Activated gamma-delta T cell (primary cell): ENCODE results near the gene ZNF765.
"Not testable (repeated sequence)": the region's sequence is repeated elsewhere in the genome, so short reads cannot be mapped to it uniquely, and the experiment has no call there.

Experiments
- DNase-seq: peaks from one replicate; lab custom pipeline; 2025; lab: John Stamatoyannopoulos, UW

The ZNF765 gene

DNA sequence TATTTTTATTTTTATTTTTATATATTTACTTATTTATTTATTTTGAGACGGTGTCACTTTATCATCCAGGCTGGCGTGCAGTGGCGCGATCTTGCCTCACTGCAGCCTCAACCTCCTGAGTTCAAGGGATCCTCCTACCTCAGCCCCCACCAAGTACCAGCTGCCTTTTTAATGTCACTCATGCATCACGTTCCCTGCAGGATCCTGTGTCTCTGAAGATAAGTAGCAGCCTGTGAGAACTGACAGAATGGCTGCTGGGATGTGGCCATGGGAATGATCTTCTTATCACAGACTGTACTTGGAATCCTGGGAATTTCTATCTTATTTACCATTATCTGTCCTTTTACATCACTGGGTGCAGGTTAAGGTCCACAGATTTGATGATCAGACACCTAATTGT, 27.6 kb downstream of the ZNF765 start:
- no peak for DNase-seq

DNA sequence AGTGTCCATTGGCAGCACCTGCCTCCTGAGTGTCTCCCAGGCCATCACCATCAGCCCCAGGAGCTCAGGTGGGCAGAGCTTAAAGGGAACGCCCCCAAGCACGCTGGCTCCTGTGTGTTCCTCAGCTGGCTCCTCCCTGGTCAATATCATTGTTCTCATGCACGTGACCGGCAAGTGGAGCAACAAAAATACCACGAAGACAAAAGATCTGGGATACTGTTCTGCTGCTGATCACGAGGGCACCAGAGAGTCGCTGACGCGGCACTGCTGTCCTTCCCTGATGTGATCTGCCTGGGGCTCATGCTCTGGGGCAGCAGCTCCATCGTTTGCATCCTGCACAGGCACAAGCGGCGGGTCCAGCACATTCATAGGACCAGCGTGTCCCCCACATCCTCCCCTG, 28.1 kb downstream of the ZNF765 start:
- DNase-seq: not testable (repeated sequence)

DNA sequence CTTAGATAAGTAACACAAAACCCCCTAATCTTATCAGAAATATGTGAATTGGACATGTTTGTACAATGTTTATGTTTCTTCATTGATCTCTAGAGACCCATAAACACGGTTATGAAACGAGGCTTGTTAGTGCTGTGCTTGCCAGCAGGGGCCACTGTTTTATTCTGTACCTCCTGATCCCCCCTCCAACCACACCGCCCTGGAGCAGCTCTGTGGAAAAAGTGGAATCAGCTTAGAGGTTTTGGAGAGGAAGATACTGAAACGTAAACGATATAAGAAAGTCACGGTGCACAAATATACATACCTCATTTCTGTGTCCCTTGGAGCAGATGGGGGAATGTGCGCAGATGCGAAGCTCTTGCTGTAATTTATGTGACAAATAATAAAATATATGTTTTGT, 28.7 kb downstream of the ZNF765 start:
- not testable (repeated sequence) for DNase-seq

DNA sequence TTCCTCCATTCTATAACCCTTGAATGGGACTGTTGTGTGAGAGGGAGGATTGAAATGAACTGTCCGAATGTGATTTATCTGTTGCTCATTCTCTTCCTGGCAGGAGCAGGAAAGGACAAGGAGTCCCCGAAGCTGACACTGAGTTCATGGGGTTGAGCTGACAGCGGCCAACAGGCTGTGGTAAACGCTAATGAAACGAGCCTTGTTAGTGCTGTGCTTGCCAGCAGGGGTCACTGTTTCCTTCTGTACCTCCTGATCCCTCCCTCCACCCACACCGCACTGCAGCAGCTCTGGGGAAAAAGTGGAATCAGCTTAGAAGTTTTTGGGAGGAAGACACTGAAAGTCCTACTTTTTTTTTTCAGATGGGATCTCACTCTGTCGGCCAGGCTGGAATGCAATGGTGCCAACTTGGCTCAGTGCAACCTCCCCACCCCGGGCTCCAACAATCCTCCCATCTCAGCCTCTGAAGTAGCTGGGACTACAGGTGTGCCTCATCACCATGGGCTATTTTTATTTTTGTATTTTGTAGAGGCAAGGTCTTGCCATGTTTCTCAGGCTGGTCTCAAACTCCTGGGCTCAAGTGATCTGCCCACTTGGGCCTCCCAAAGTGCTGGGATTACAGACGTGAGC, 30.1 kb downstream of the ZNF765 start:
- DNase-seq: no peak

DNA sequence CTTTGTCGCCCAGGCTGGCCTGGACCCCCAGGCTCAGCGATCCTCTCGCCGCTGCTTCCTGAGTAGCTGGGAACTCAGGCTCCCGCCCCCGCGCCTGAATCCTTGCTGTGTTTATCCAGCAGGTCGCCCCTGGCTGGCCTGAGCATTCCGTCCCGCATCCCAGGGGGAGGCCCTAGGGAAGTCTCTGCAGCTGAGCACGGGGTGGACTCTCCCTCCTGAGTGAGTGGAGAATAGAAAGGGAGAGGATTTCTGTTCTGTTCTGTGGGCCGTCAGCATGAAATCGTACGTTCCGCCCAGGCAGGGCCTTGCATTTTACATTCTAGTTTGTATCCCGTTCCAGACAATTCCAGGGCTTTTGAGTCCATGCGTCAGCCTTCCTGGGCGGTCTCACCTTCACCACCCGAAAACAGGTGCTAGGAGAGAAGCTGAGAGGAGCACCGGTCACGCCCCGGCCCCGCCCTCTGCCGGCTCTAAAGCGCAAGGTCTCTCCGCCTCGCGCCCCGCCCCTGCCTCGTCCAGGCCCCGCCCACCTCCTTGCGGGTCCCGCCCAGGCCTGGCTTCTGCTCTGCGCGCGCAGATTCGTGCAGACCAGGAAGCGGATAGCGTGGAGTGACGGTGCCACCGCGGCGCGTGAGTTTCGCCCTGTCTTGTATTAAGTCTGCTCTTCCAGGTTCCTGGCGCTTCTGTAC, 36.6 kb downstream of the ZNF765 start, which contains the start of gene ZNF761:
Gene ZNF761 (plus strand): TSS at position 586 of the 689 bp plus-strand sequence. CDS start 15,285 bp downstream, outside the sequence.
- DNase-seq: peak; percentile 94

DNA sequence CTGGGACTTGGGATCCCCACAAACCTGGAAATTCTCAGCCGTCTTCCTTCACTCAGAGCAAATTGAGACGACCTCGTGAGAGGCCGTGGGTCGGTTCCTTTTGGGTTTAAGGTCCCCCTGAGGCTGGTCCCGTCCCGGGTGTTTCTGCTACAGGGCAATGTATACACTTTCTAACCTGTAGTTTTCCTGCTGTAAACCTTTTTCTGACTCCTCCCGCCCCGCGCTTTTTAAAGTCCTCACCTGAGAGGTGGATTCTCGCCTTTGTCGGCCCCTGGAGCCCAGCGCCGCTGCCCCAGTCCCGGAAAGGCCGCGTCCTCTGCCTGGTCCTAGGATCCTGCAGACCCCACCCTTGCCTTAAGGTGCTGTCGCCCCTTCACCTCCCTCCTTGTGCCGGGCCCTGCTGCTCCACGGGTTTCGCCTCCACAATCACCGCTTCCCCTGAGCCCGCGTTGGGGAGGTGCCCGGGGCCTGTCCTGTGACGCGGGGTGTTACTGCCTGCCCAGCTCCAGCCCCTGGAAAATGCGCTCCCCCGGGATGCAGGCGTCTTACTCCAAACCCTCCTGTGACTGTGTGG, 37.2 kb downstream of the ZNF765 start:
- DNase-seq: peak; percentile 9

DNA sequence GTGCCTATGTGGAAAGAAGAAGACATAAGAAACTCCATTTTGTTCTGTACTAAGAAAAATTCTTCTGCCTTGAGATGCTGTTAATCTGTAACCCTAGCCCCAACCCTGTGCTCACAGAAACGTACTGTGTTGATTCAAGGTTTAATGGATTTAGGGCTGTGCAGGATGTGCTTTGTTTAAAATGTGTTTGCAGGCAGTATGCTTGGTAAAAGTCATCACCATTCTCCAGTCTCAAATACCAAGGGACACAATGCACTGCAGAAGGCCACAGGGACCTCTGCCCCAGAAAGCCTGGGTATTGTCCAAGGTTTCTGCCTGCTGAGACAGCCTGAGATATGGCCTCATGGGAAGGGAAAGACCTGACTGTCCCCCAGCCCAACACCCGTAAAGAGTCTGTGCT, 48.9 kb downstream of the ZNF765 start:
- not testable (repeated sequence) for DNase-seq

DNA sequence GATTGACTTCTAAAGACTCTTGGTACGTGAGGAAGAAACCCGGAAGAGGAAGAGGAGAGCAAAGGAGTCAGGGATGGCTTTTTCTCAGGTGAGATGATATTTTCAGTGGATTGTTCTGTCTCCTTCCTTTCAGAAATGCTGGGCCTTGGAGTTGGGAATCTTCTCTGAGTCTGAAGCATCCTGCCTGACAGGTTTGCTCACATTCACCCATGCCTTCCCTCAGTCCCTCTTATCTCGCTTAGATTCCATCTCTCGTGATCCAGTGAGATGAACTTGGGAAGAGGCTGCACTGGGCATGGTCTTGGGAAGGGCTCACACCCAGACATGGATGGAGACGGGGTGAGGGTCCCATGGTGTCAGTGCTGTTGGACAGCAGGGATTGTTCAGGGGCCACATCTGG, 52.2 kb downstream of the ZNF765 start:
- DNase-seq: not testable (repeated sequence)

DNA sequence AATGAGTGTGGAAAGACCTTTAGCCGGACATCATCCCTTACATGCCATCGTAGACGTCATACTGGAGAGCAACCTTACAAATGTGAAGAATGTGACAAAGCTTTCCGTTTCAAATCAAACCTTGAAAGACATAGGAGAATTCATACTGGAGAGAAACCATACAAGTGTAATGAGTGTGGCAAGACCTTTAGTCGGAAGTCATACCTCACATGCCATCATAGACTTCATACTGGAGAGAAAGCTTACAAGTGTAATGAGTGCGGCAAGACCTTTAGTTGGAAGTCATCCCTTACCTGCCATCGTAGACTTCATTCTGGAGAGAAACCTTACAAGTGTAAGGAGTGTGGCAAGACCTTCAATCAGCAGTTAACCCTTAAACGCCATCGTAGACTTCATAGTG, 60.9 kb downstream of the ZNF765 start:
- no peak for DNase-seq

DNA sequence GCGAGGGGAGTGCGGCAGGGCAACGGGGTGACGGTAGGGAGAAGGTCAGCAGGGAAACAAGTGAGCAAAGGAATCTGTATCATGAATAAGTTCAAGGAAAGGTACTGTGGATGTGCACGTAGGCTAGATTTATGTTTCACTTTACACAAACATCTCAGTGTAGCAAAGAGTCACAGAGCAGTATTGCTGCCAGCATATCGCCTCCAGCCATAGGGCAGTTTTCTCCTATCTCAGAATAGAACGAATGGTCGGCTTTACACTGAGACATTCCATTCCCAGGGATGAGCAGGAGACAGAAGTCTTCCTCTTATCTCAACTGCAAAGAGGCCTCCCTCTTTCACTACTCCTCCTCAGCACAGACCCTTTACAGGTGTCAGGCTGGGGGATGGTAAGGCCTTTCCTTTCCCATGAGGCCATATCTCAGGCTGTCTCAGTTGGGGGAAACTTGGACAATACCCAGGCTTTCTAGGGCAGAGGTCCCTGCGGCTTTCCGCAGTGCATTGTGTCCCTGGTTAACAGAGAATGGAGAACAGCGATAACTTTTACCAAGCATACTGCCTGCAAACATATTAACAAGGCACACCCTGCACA, 65.3 kb downstream of the ZNF765 start:
- not testable (repeated sequence) for DNase-seq

DNA sequence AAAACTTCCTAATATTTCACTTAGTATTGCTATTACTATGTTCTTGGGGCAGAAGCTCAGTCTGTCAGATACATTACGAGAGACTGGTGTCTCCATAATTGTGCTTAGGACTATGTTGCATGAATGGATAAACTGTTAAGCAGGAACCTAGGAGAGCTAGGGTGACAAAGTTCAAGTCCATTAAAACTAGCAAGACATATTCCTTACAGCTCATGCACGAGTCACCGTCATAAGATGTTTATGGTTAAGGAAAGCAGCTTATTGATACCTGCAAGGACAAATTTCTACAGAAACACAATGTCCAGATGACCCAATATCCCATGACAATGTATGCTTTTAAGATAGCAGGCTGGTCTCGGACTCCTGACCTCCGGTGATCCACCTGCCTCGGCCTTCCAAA, 66.9 kb downstream of the ZNF765 start:
- no peak for DNase-seq

DNA sequence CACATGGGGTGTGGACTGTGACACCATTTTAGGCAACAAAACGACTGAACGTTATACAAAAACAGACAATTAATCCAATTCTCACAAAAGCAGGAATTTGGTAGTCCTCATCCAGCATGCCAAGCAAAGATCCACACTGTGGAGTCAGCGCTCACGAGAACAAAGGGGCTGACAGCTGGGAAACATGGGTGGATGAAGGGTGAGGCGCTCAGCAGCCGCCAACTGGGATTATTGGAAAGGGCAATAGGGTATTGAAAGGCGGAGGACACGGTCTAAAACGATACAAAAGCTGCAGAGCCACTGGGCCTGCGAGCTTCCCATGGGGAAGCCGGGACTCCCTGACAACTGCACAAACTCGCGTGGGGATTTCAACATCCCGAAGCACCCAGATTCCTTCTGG, 67.9 kb downstream of the ZNF765 start:
- no peak for DNase-seq

DNA sequence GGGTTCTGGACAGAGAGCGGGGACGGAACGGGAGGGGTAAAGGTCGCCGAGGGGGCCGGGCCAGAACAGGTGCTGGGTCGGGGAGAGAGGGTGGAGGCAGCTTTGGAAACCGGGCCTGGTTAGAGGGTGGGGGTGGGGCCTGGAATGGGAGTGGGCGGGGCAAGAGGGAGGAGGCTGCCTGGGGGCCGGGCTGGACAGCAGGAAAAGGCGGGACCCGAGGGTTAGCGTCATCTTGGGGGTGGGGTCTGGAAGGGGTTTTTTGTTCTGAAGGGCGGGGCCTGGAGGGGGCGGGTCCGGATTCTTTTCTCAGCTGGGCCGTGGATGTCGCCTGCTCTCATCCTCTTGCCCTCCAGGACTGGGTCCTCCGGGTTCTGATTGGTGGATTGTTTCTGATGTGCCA, 68.3 kb downstream of the ZNF765 start:
- no peak for DNase-seq

DNA sequence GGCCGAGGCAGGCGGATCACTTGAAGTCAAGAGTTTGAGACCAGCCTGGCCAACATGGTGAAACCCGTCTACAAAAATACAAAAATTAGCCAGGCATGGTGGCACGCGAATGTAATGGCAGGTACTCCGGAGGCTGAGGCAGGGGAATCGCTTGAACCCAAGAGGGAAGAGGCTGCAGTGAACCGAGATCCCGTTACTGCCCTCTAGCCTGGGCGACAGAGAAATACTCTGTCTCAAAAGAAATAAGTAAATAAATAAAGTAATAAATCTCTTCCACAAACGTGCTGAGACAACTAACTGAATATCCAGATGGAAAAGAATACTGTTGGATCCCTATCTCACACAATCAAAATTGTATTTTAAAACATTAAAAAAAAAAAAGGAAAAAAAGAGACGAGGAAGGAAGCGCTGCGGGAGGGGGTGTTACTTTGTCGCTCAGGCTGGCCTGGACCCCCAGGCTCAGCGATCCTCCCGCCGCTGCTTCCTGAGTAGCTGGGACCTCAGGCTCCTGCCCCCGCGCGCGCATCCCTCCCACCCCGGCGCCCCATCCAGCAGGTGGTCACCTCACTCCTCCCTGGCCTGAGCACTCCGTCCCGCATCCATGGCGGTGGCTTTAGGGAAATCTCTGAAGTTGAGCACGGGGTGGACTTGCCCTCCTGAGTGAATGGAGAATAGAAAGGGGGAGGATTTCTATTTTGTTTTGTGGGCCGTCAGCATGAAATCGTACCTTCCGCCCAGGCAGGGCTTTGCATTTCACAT, 72.0 kb downstream of the ZNF765 start:
- peak; percentile 10 for DNase-seq

DNA sequence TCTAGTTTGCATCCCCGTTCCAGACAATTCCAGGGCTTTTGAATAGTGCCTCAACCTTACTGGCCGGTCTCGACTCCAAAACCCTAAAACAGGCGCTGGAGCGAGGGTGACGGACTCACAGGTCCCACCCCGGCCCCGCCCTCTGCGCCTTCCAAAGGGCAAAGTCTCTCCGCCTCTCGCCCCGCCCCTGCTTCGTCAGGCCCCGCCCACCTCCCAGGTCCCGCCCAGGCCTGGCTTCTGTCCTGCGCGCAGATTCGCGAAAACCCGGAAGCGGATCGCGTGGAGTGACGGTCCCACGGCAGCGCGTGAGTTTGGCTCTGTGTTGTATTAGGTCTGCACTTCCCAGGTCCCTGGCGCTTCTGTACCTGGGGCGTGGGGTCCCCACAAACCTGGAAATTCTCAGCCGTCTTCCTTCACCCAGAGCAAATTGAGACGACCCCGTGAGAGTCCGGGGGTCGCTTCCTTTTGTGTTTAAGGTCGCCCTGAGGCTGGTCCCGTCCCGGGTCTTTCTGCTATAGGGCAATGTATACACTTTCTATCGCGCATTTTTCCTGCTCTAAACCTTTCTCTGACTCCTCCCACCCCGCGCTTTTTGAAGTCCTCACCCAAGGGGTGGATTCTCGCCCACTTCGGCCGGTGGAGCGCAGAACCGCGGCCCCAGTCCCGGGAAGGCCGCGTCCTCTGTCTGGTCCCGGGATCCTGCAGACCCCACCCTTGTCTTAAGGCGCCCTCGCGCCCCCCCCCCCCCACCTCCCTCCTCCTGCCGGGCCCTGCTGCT, 72.7 kb downstream of the ZNF765 start, which contains the start of gene ZNF813:
Gene ZNF813 (plus strand): TSS at position 249 of the 778 bp plus-strand sequence. CDS start 16,090 bp downstream, outside the sequence.
- peak; percentile 90 for DNase-seq

DNA sequence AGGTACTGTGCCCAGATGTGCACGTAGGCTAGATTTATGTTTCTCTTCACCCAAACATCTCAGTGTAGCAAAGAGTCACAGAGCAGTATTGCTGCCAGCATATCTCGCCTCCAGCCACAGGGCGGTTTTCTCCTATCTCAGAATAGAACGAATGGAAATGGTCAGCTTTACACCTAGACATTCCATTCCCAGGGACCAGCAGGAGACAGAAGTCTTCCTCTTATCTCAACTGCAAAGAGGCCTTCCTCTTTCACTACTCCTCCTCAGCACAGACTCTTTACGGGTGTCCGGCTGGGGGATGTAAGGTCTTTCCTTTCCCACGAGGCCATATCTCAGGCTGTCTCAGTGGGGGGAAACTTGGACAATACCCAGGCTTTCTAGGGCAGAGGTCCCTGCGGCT, 73.7 kb downstream of the ZNF765 start:
- DNase-seq: not testable (repeated sequence)

DNA sequence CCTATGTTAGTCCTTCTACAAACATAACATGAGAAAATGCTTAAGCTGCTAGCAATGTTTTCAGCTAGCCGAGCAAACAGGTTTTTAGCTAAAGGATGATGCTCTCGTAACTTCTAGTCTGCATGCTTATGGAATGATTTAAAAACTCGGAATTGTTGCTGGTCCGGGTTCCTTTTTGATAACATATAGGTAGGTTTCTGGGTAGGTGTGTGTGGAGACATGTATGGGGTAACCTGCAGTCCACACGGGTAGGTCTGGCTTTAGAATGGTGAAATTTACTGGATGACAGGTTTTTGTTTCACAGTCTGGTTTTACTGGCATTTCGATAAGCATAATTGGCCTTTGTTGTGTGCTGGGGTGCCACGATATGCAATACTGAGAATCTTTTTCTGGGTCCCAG, 77.0 kb downstream of the ZNF765 start:
- DNase-seq: no peak

DNA sequence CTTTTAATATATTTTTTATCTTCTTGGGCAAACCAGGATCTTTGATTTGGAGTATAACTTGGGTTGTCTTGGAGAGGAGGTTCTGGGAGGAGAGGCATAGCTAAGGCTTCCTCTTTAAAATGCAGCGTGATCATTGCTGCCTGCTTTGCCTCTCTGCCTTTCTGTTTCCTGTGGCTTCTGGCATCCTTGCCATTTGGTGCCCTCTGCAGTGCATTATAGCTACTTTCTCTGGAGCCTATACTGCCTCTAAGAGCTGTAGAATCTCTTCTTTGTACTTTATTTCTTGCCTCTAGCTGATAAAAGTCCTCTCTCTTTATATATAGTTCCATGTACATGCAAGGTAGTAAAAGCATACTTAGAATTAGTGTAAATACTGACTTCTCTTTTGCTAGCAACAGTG, 79.9 kb downstream of the ZNF765 start:
- not testable (repeated sequence) for DNase-seq

DNA sequence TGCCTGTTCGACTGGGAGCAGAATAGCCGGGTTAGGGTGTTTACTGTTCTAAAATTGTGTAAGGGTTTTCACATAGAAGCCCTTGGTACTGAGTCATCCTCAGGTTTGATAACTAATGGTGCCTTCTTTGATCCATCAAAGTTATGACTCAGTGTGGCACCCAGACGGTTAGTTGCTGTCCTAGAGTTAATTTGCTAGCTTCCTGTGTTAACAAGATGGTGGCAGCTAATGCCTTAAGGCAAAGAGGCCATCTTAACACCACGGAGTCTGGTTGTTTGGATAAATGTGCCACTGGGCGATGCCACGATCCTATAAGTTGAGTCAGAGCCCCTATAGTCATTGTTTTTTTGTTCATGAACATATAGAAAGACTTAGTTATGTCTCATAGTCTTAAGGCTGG, 80.5 kb downstream of the ZNF765 start:
- not testable (repeated sequence) for DNase-seq
